ENCODE measurements around the gene ZFHX3.

The ZFHX3 gene

GRCh38 chr16:72985148-72985941 is 62.6 kb downstream of the ZFHX3 start:
- H3K4me3 ChIP-seq (ENCODE audit: low read length) = no peak overlapping the region
- H3K9me3 ChIP-seq (ENCODE audit: low read length) = no peaks in the 10 kb centered on the region
- no peaks in the 10 kb centered on the region for H3K36me3 ChIP-seq (ENCODE audit: insufficient read depth, low read length)
- no peaks in the 10 kb centered on the region for H3K27me3 ChIP-seq (ENCODE audit: insufficient read depth, low read length)
- H3K4me1 ChIP-seq (ENCODE audit: insufficient read depth, low read length) = peaks cover 17% of the 10 kb centered on the region
- no peak overlapping the region for H2AFZ ChIP-seq (ENCODE audit: low read depth, low read length)

GRCh38 chr16:72983728-72984350 is 64.1 kb downstream of the ZFHX3 start:
- no peak overlapping the region for H2AFZ ChIP-seq (ENCODE audit: low read depth, low read length)
- no peaks in the 10 kb centered on the region for H3K9me3 ChIP-seq (ENCODE audit: low read length)
- H3K36me3 ChIP-seq (ENCODE audit: insufficient read depth, low read length) = no peaks in the 10 kb centered on the region
- H3K4me3 ChIP-seq (ENCODE audit: low read length) = no peak overlapping the region
- H3K27me3 ChIP-seq (ENCODE audit: insufficient read depth, low read length) = no peaks in the 10 kb centered on the region
- peaks cover 8% of the 10 kb centered on the region for H3K4me1 ChIP-seq (ENCODE audit: insufficient read depth, low read length)

GRCh38 chr16:72983241-72983640 is 64.7 kb downstream of the ZFHX3 start:
- Histone ChIP-seq H3K27me3 (ENCODE audit: insufficient read depth, low read length) (no peaks in the 10 kb centered on the region), H3K9me3 (ENCODE audit: low read length) (no peaks in the 10 kb centered on the region), H3K4me3 (ENCODE audit: low read length) (no peak overlapping the region), H3K36me3 (ENCODE audit: insufficient read depth, low read length) (no peaks in the 10 kb centered on the region), H2AFZ (ENCODE audit: low read depth, low read length) (no peak overlapping the region), H3K4me1 (ENCODE audit: insufficient read depth, low read length) (peaks cover 8% of the 10 kb centered on the region)

- H2AFZ ChIP-seq (ENCODE audit: low read depth, low read length) = no peak overlapping the region
- no peaks in the 10 kb centered on the region for H3K36me3 ChIP-seq (ENCODE audit: insufficient read depth, low read length)
- H3K27me3 ChIP-seq (ENCODE audit: insufficient read depth, low read length) = no peaks in the 10 kb centered on the region
- H3K4me1 ChIP-seq (ENCODE audit: insufficient read depth, low read length) = no peaks in the 10 kb centered on the region
- no peak overlapping the region for H3K4me3 ChIP-seq (ENCODE audit: low read length)
- no peaks in the 10 kb centered on the region for H3K9me3 ChIP-seq (ENCODE audit: low read length)
These were observed 68.0 kb downstream of the ZFHX3 start for GRCh38 chr16:72979974-72980373.

- Histone ChIP-seq H3K27me3 (ENCODE audit: insufficient read depth, low read length) (no peaks in the 10 kb centered on the region), H3K36me3 (ENCODE audit: insufficient read depth, low read length) (peaks cover 6% of the 10 kb centered on the region), H2AFZ (ENCODE audit: low read depth, low read length) (no peak overlapping the region), H3K9me3 (ENCODE audit: low read length) (no peaks in the 10 kb centered on the region), H3K4me3 (ENCODE audit: low read length) (no peak overlapping the region), H3K4me1 (ENCODE audit: insufficient read depth, low read length) (no peaks in the 10 kb centered on the region)
These were observed 69.7 kb downstream of the ZFHX3 start for GRCh38 chr16:72978212-72978611.

GRCh38 chr16:72977127-72977526 is 70.8 kb downstream of the ZFHX3 start:
- H3K9me3 ChIP-seq (ENCODE audit: low read length) = no peaks in the 10 kb centered on the region
- no peak overlapping the region for H3K4me3 ChIP-seq (ENCODE audit: low read length)
- no peaks in the 10 kb centered on the region for H3K27me3 ChIP-seq (ENCODE audit: insufficient read depth, low read length)
- H2AFZ ChIP-seq (ENCODE audit: low read depth, low read length) = no peak overlapping the region
- H3K36me3 ChIP-seq (ENCODE audit: insufficient read depth, low read length) = peaks cover 12% of the 10 kb centered on the region
- no peaks in the 10 kb centered on the region for H3K4me1 ChIP-seq (ENCODE audit: insufficient read depth, low read length)

- Histone ChIP-seq H3K9me3 (ENCODE audit: low read length) (no peaks in the 10 kb centered on the region), H3K4me1 (ENCODE audit: insufficient read depth, low read length) (no peaks in the 10 kb centered on the region), H3K36me3 (ENCODE audit: insufficient read depth, low read length) (peaks cover 12% of the 10 kb centered on the region), H3K27me3 (ENCODE audit: insufficient read depth, low read length) (no peaks in the 10 kb centered on the region), H2AFZ (ENCODE audit: low read depth, low read length) (no peak overlapping the region), H3K4me3 (ENCODE audit: low read length) (no peak overlapping the region)
These were observed 71.4 kb downstream of the ZFHX3 start for GRCh38 chr16:72976438-72977064.

GRCh38 chr16:72975809-72976437 is 72.0 kb downstream of the ZFHX3 start:
- Histone ChIP-seq H3K27me3 (ENCODE audit: insufficient read depth, low read length) (no peaks in the 10 kb centered on the region), H3K9me3 (ENCODE audit: low read length) (no peaks in the 10 kb centered on the region), H3K4me3 (ENCODE audit: low read length) (no peak overlapping the region), H3K4me1 (ENCODE audit: insufficient read depth, low read length) (no peaks in the 10 kb centered on the region), H3K36me3 (ENCODE audit: insufficient read depth, low read length) (peaks cover 12% of the 10 kb centered on the region), H2AFZ (ENCODE audit: low read depth, low read length) (no peak overlapping the region)

- Histone ChIP-seq H2AFZ (ENCODE audit: low read depth, low read length) (no peak overlapping the region), H3K4me1 (ENCODE audit: insufficient read depth, low read length) (no peaks in the 10 kb centered on the region), H3K9me3 (ENCODE audit: low read length) (no peaks in the 10 kb centered on the region), H3K36me3 (ENCODE audit: insufficient read depth, low read length) (peaks cover 12% of the 10 kb centered on the region), H3K4me3 (ENCODE audit: low read length) (no peak overlapping the region), H3K27me3 (ENCODE audit: insufficient read depth, low read length) (no peaks in the 10 kb centered on the region)
These were observed 73.7 kb downstream of the ZFHX3 start for GRCh38 chr16:72974142-72974769.

- Histone ChIP-seq H3K4me1 (ENCODE audit: insufficient read depth, low read length) (no peaks in the 10 kb centered on the region), H3K27me3 (ENCODE audit: insufficient read depth, low read length) (no peaks in the 10 kb centered on the region), H3K9me3 (ENCODE audit: low read length) (no peaks in the 10 kb centered on the region), H3K4me3 (ENCODE audit: low read length) (no peak overlapping the region), H3K36me3 (ENCODE audit: insufficient read depth, low read length) (peaks cover 12% of the 10 kb centered on the region), H2AFZ (ENCODE audit: low read depth, low read length) (no peak overlapping the region)
These were observed 74.9 kb downstream of the ZFHX3 start for GRCh38 chr16:72972878-72973571.

GRCh38 chr16:72971370-72971769 is 76.6 kb downstream of the ZFHX3 start:
- H3K9me3 ChIP-seq (ENCODE audit: low read length) = no peaks in the 10 kb centered on the region
- no peaks in the 10 kb centered on the region for H3K4me1 ChIP-seq (ENCODE audit: insufficient read depth, low read length)
- no peak overlapping the region for H3K4me3 ChIP-seq (ENCODE audit: low read length)
- H2AFZ ChIP-seq (ENCODE audit: low read depth, low read length) = no peak overlapping the region
- H3K27me3 ChIP-seq (ENCODE audit: insufficient read depth, low read length) = no peaks in the 10 kb centered on the region
- peaks cover 18% of the 10 kb centered on the region for H3K36me3 ChIP-seq (ENCODE audit: insufficient read depth, low read length)

- Histone ChIP-seq H3K36me3 (ENCODE audit: insufficient read depth, low read length) (peaks cover 18% of the 10 kb centered on the region), H3K4me3 (ENCODE audit: low read length) (no peak overlapping the region), H3K27me3 (ENCODE audit: insufficient read depth, low read length) (no peaks in the 10 kb centered on the region), H2AFZ (ENCODE audit: low read depth, low read length) (no peak overlapping the region), H3K9me3 (ENCODE audit: low read length) (no peaks in the 10 kb centered on the region), H3K4me1 (ENCODE audit: insufficient read depth, low read length) (no peaks in the 10 kb centered on the region)
These were observed 77.3 kb downstream of the ZFHX3 start for GRCh38 chr16:72970656-72971055.

Data from neuron (in vitro differentiated cells).